HCT116 (cell line): ENCODE results near the gene TCP11L2. TPM values are rescaled to one million over a fixed set of nuclear protein-coding genes. Genes with fewer than 3 reads are reported as not detected.
"Not testable (repeated sequence)": the region's sequence is repeated elsewhere in the genome, so short reads cannot be mapped to it uniquely, and the experiment has no call there.

Experiments used
- ATAC-seq: fragments of 200-7000 bp; cut with Tn5 transposase; 2 replicates; pipeline ENCODE4 v1.9.1; 2020; ENCODE audit warnings: mild to moderate bottlenecking, moderate library complexity
- BruUV-seq: library from RNA; stranded (reverse); fragments of 400-500 nt; replicated peaks from 2 replicates; lab custom pipeline; 2021; lab: Mats Ljungman, UMichigan
- CTCF ChIA-PET: fragments of 300-600 bp; sonication (Branson Sonifier 250); formaldehyde crosslinking; loops from one replicate; lab custom pipeline; 2021; ENCODE audit warnings: antibody characterized with exemption; lab: Charles Lee
- POLR2A ChIA-PET: fragments of 300-600, 350-600 bp; sonication (Branson Sonifier 250); formaldehyde crosslinking; loops from one replicate; lab custom pipeline; 2021; ENCODE audit warnings: antibody characterized with exemption; lab: Charles Lee
- RAD21 ChIA-PET, 2 experiments: fragments of 300-600 bp; sonication (Branson Sonifier 250); formaldehyde crosslinking; loops; one replicate each; lab custom pipeline; 2023; ENCODE audit warnings: low total read pairs in 2 of 2; ENCODE audit not compliant: uncharacterized antibody in 2 of 2, unreplicated experiment in 2 of 2, low non-redundant PET in 1 of 2; lab: Charles Lee
- DNase-seq: peaks from one replicate; pipeline ENCODE4 v3.0.0-alpha.2; 2010; ENCODE audit warnings: low read depth, low spot score
- H2AFZ ChIP-seq: fragments of 200-600 bp; shearing (Covaris generic), sonication (generic); 2 replicates; pipeline ENCODE4 v1.6.1; 2017; ENCODE audit warnings: low read depth, mixed run types, mixed read lengths, antibody characterized with exemption, low read length; ENCODE audit not compliant: poor library complexity, severe bottlenecking
- H3K27ac ChIP-seq: 2 replicates; pipeline ENCODE4 v1.5.1; 2012; ENCODE audit warnings: low read depth, low read length
- H3K27me3 ChIP-seq: fragments of 200-600 bp; sonication (generic); 2 replicates; pipeline ENCODE4 v1.6.1; 2016; ENCODE audit warnings: mixed run types, low read length, mixed read lengths; ENCODE audit not compliant: insufficient read depth
- H3K36me3 ChIP-seq, 2 experiments: fragments of 200-500 bp in 1 of 2; fragments of 200-600 bp in 1 of 2; sonication (Bioruptor generic) in 1 of 2; sonication (generic) in 1 of 2; 2 replicates each; pipeline versions ENCODE4 v1.5.1 to v1.6.1; 2014 to 2016; ENCODE audit warnings: low read length in 2 of 2, inconsistent platforms in 1 of 2, mixed read lengths in 1 of 2, mixed run types in 1 of 2; ENCODE audit not compliant: insufficient read depth in 2 of 2, control insufficient read depth in 1 of 2
- H3K4me1 ChIP-seq, 2 experiments: fragments of 200-600 bp in 1 of 2; sonication (generic) in 1 of 2; 2 replicates each; pipeline versions ENCODE4 v1.5.1 to v1.6.1; 2012 to 2017; ENCODE audit warnings: low read length in 2 of 2, inconsistent platforms in 1 of 2, mild to moderate bottlenecking in 1 of 2, mixed read lengths in 1 of 2, mixed run types in 1 of 2, moderate library complexity in 1 of 2; ENCODE audit not compliant: insufficient read depth in 2 of 2, control insufficient read depth in 1 of 2
- H3K4me2 ChIP-seq: fragments of 200-600 bp; sonication (generic); 2 replicates; pipeline ENCODE4 v1.6.1; 2017; ENCODE audit warnings: mixed run types, low read length, mixed read lengths
- H3K4me3 ChIP-seq, 2 experiments: fragments of 200-600 bp in 1 of 2; sonication (generic) in 1 of 2; replicated peaks in 1 of 2; 2 replicates each; pipeline ENCODE4 v1.5.1; 2011 to 2016; ENCODE audit warnings: low read length in 2 of 2, control low read depth in 1 of 2, low read depth in 1 of 2, mild to moderate bottlenecking in 1 of 2, mixed read lengths in 1 of 2, mixed run types in 1 of 2
- H3K79me2 ChIP-seq: fragments of 200-600 bp; sonication (generic); 2 replicates; pipeline ENCODE4 v1.6.1; 2017; ENCODE audit warnings: mild to moderate bottlenecking, mixed run types, low read length, moderate library complexity, mixed read lengths; ENCODE audit not compliant: insufficient read depth
- H3K9ac ChIP-seq: fragments of 200-600 bp; sonication (generic); 2 replicates; pipeline ENCODE4 v1.6.1; 2016; ENCODE audit warnings: low read length, mixed read lengths
- H3K9me2 ChIP-seq: fragments of 200-600 bp; sonication (generic), shearing (Covaris generic); 2 replicates; pipeline ENCODE4 v1.6.1; 2017; ENCODE audit warnings: mixed run types, mild to moderate bottlenecking, moderate library complexity; ENCODE audit not compliant: insufficient read depth
- H3K9me3 ChIP-seq, 2 experiments: fragments of 200-500 bp in 1 of 2; fragments of 200-600 bp in 1 of 2; sonication (Bioruptor generic) in 1 of 2; sonication (generic) in 1 of 2; 2 replicates each; pipeline ENCODE4 v1.6.1; 2014 to 2017; ENCODE audit warnings: low read length in 2 of 2, mixed read lengths in 2 of 2, inconsistent platforms in 1 of 2, low read depth in 1 of 2, mild to moderate bottlenecking in 1 of 2, mixed run types in 1 of 2, moderate library complexity in 1 of 2; ENCODE audit not compliant: control insufficient read depth in 1 of 2, insufficient read depth in 1 of 2
- H4K20me1 ChIP-seq: fragments of 200-600 bp; sonication (generic), shearing (Covaris generic); 2 replicates; pipeline ENCODE4 v1.6.1; 2017; ENCODE audit warnings: mixed run types, mild to moderate bottlenecking, moderate library complexity; ENCODE audit not compliant: insufficient read depth
- CTCF ChIP-seq, 3 experiments: fragments of 200-600 bp in 1 of 3; sonication (generic) in 1 of 3; IDR thresholded peaks in 2 of 3; conservative IDR thresholded peaks in 1 of 3; 2 replicates each; pipeline ENCODE4 v1.5.1; 2012 to 2017; ENCODE audit warnings: low read depth in 2 of 3, low read length in 2 of 3, antibody characterized with exemption in 1 of 3, borderline replicate concordance in 1 of 3, control low read depth in 1 of 3, mild to moderate bottlenecking in 1 of 3, mixed read lengths in 1 of 3, mixed run types in 1 of 3, moderate library complexity in 1 of 3; ENCODE audit not compliant: insufficient read depth in 1 of 3
- FOSL1 ChIP-seq: IDR thresholded peaks from 2 replicates; pipeline ENCODE4 v1.6.1; 2012; ENCODE audit warnings: low read depth
- ZFX ChIP-seq: fragments of 450-650 bp; IDR thresholded peaks from 2 replicates; pipeline ENCODE4 v1.6.1; 2017
- ZNF274 ChIP-seq: fragments of 200-500 bp; sonication (Bioruptor generic); IDR thresholded peaks from 2 replicates; pipeline ENCODE4 v1.6.1; 2014; ENCODE audit warnings: mild to moderate bottlenecking, low read depth, low read length, inconsistent platforms
- intact Hi-C: fragments of 100-400 bp; cut with micrococcal nuclease; formaldehyde crosslinking; loops from 2 replicates; pipeline ENCODE4 v1.10.0; 2022
- total RNA-seq: library from RNA; stranded (reverse); gene quantifications from one replicate; pipeline ENCODE4 v1.2.1, GENCODE V29; 2021; ENCODE audit not compliant: unreplicated experiment
- TF ChIP-seq, protein P1 (sequence below): IDR thresholded peaks from 2 replicates; pipeline ENCODE4 v1.6.1; 2011; ENCODE audit warnings: mild to moderate bottlenecking, low read length, moderate library complexity; ENCODE audit not compliant: insufficient replicate concordance; ENCODE audit errors: extremely low read depth

The TCP11L2 gene
- total RNA-seq, 1 experiment from 2014 or later, result 14.4 TPM

DNA sequence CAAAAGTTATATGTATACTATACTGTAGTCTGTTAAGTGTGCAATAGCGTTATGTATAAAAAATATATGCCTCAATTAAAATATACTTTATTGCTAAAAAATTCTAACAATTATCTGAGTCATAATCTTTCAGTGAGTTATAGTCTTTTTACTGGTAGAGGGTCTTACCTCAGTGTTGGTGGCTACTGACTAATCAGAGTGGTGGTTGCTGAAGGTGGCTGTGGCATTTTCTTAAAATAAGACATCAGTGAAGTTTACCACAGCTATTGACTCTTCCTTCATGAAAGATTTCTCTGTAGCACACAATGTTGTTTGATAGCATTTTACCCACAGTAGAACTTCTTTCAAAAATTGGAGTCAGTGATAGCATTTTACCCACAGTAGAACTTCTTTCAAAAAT lies 78.4 kb downstream of the TCP11L2 start (continued):
- TF ChIP-seq, protein P1, sequence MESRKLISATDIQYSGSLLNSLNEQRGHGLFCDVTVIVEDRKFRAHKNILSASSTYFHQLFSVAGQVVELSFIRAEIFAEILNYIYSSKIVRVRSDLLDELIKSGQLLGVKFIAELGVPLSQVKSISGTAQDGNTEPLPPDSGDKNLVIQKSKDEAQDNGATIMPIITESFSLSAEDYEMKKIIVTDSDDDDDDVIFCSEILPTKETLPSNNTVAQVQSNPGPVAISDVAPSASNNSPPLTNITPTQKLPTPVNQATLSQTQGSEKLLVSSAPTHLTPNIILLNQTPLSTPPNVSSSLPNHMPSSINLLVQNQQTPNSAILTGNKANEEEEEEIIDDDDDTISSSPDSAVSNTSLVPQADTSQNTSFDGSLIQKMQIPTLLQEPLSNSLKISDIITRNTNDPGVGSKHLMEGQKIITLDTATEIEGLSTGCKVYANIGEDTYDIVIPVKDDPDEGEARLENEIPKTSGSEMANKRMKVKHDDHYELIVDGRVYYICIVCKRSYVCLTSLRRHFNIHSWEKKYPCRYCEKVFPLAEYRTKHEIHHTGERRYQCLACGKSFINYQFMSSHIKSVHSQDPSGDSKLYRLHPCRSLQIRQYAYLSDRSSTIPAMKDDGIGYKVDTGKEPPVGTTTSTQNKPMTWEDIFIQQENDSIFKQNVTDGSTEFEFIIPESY, result no peak
- no peak for TF ChIP-seq CTCF (IDR thresholded peaks at IDR 0.05 in 2 of 3, conservative IDR thresholded peaks at IDR 0.05 in 1 of 3; ENCODE audit: borderline replicate concordance in 1 of 3, insufficient read depth in 1 of 3, low read depth in 2 of 3, low read length in 2 of 3)
- TF ChIP-seq ZNF274, result no peak
- TF ChIP-seq ZFX, result no peak
- no peak for TF ChIP-seq FOSL1

GRCh38 chr12:106381866-106382265 lies 79.3 kb downstream of the TCP11L2 start:
- H3K27me3 ChIP-seq, H3K4me2 ChIP-seq, RAD21 ChIA-PET, H2AFZ ChIP-seq, ATAC-seq, H3K4me1 ChIP-seq, H3K9ac ChIP-seq, H3K9me2 ChIP-seq, H3K27ac ChIP-seq, DNase-seq, CTCF ChIA-PET, H3K9me3 ChIP-seq, H4K20me1 ChIP-seq, H3K79me2 ChIP-seq, POLR2A ChIA-PET, BruUV-seq, H3K4me3 ChIP-seq: not testable (repeated sequence)
- H3K36me3 ChIP-seq, result peaks cover 0 to 11% of the 10 kb centered on the region in 2 experiments; a peak in 1 of 4 replicates
- intact Hi-C loops, result loop anchor here (10.0 kb wide), 1 partner anchor 723 kb away; no protein-coding TSS in a partner anchor
